ENCODE data around the gene KMT5C.
A peak's percentile ranks its signal among the peaks of the same experiment; 100 is the strongest.

KMT5C gene

GRCh38 chr19:55369653-55370304 lies 30.1 kb downstream of the KMT5C start:
- DNase-seq = no peak

DNA sequence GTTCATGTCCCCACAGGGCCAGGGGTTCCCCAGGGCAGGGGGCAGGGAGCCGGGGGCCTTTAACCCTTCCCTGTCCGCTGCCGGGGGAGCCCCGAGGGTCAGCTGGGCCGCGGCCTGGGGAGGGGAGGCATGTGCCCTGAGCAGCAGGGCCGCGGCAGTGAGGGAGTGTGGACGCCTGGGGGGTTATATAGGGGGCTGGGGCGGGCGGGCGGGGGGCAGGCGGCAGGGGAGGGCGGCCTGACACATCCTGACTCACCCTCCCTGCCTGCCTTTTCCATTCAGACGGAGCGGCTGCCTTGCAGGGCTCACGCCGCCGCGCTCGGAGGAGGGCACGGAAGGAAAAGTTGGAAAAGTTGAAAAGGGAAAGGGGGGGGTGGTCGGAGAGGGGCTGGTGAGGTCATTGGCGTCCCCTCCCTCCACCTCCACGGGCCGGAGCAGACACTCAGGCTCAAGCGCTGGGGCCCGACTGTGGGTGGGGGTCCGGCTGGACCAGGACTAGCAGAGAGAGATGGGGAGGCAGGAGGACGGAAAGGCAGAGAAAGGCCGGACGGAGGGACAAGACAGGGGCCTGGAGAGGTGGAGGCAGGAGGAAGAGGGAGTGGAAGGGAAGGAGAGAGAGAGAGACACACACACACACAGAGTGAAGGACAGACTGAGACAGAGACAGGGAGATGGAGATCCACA lies 30.8 kb downstream of the KMT5C start, which contains the start of gene IL11:
Gene IL11, minus strand, starts transcription at position 159 of the 684 bp plus-strand sequence. Its CDS starts 153 bp downstream, at position 6.
- no peak for DNase-seq

- no peak for DNase-seq
Measured at GRCh38 chr19:55372316-55373081, 32.8 kb downstream of the KMT5C start.

GRCh38 chr19:55373306-55373992 lies 33.8 kb downstream of the KMT5C start:
- DNase-seq = no peak

GRCh38 chr19:55373993-55374757 lies 34.5 kb downstream of the KMT5C start:
- DNase-seq = no peak

DNA sequence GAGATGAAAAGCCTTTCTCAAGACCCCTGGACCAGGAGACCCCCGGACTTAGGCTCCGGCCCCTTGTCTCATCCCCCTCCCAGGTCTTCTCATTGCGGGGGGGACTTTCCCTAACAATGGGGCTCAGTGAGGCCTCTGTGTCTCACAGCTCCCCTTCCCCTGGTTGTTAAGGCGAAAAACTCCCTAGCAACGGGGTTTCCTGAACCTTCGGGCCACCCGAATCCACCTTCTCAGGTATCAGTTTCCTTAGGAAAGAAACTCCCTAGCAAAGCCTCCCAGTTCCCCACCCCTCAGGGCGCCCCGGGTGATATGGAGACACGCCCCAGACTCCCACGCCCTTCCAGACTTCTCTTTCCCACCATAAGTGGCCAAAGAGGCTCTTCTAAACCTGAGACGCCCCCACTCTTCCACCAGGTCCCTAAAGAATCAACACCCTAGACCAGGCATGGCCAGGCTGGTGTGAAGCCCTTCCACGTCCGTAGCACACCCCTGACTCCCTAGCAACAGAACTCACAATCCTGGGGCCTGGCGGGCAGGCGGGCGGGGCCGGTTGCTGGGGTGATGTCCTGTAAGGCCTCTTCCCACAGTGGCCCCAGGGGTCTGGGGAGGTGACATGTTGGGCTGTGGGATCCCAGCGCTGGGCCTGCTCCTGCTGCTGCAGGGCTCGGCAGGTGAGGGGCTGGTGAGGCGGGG lies 36.7 kb downstream of the KMT5C start, which contains the start of gene TMEM190:
Gene TMEM190, plus strand, starts transcription at position 586 of the 693 bp plus-strand sequence. Its CDS starts 28 bp downstream, at position 614.
- no peak for DNase-seq

- DNase-seq = no peak
Measured at GRCh38 chr19:55377356-55378131, 37.9 kb downstream of the KMT5C start.

DNA sequence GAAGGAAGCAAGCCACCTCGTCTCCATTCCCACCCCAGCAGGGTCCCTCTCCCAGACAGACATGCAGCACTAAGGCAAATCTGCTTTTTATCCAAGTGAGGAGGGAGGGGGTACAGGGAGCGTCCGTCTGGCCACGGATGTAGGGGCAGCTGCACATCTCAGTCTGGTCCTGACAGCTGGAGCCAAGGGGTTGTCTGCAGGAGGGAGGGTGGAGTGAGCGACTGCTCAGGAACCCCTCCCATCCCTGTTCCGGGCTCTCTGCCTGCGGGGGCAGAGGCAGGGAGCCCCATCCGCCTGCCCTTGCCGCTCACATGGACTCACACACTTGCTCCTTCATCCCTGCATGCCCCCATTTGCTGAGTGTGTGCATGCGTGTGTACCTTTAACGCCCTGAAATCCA lies 39.5 kb downstream of the KMT5C start:
- DNase-seq = no peak

DNA sequence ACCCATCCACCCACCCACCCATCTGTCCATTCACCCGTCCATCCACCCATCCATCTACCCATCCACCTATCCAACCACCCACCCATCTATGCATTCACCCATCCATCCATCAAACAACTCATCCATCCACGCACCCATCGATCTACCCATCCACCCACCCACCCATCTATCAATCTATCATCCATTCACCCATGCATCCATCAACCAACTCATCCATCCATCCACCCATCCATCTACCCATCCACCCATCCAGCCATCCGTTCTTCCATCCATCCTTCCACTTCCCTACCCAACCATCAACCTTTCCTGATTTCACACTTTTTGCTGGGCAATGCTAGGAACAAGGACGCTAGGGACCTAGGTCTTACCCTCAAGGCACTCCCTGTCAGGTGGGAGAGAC lies 42.3 kb downstream of the KMT5C start:
- DNase-seq = no peak

GRCh38 chr19:55382522-55383054 lies 42.9 kb downstream of the KMT5C start:
- DNase-seq = no peak

DNA sequence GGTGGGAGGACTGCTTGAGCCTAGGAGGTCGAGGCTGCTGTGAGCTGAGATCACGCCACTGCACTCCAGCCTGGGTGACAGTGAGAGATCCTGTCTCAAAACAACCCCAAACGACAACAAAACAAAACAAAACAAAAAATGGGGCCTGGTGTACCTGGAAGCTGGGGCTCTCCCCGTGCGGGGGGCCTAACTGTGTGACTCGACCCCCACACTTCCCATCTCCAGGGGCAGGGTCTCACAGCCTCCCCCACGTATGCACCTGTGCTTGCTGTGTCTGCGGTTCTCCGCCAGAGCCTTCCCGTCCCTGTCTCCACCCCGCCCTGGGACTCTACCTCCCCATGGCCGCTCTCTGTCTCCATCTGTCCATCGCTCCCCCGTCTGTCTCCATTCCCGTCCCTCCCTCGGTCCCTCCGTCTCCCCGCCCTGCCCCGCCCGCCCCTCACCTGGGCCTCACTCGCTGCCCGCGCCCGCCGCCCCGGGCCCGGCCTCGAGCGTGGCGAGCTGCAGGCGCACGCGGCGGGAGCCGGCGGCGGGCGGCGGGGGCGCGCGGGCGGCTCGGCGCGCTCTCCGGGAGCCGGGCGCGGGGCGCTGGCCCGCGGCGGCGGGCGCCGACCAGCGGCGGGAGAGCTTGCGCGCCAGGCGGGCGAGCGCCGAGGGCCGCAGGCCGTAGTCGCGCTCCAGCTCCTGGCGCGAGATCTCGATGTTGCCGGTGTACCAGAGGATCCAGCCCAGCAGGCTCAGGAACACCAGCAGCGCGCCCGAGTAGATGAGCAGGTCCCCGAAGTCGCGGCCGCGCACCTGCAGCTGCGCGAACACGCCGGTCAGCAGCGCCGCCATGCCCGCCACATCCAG lies 43.8 kb downstream of the KMT5C start:
- DNase-seq = peak; percentile 25 to 27

- peak in 1 of 2 experiments; percentile 25 for DNase-seq
Measured at GRCh38 chr19:55384131-55384919, 44.6 kb downstream of the KMT5C start, which contains the start of gene TMEM238. Gene TMEM238 (minus strand): TSS chr19:55384292. CDS start chr19:55384259, 33 bp downstream.

GRCh38 chr19:55384920-55385723 lies 45.4 kb downstream of the KMT5C start:
- DNase-seq = peak; percentile 93

DNA sequence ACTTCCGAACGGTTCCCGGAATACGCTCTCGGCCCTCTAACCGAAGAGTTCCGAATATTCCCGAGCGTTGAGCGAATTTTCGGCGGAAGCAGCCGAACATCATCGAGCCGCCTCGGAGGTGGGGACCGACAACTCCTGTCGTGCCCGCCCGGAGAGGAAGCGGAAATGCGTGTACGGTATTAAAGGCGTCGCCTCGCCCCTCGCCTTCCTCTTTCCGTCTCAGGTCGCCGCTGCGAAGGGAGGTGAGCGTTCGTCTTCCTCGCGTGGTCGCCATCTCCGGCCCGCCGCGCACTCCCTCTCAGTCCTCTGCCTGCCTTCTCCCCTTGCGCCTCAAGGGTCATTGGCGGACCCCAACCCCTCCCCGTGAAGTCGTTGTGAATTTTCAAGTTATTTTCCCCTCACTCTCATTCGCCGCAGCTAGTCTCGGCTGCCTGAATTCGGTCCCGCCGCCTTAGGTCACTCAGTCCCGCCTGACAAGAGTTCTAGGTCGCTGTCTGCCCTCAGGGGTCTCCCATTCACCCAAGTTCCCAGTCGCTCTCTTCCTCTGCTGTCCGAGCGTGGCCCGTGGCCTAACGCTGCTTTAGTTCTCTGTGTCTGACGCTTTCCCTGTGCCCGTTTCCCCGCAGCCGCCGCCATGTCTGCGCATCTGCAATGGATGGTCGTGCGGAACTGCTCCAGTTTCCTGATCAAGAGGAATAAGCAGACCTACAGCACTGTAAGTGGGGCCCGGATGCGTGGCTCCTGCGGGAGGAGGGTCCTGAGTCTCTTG lies 46.2 kb downstream of the KMT5C start, which contains the start of gene RPL28:
Gene RPL28, plus strand, starts transcription at position 209 of the 769 bp plus-strand sequence. Its CDS starts 426 bp downstream, at position 635.
- peak; percentile 98 for DNase-seq

DNA sequence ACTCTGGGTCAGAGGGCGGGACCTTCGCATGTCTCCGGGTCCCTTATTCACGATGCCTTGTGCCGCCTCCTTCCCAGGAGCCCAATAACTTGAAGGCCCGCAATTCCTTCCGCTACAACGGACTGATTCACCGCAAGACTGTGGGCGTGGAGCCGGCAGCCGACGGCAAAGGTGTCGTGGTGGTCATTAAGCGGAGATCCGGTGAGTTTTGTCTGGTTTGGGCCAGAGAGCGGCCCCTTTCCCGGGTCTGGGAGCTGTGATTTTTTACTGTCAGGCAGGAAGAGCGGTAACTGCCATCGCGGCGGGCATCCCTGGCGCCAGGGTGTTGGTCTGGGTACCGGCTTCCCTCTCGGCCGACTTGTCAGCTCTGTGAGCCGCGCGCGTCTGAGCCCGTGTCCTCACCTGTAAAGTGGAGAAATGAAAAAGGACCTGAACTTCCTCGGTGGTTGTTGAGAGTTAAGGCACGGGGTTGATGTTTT lies 46.9 kb downstream of the KMT5C start:
- no peak for DNase-seq

- DNase-seq = no peak
Measured at GRCh38 chr19:55387736-55388497, 48.2 kb downstream of the KMT5C start.

Data from activated CD4-positive, alpha-beta T cell treated with anti-CD3 and anti-CD28 coated beads, Interleukin-2, amount 50 U/mL, for 4 hours (primary cell).